GM19438 (cell line): ENCODE results near the gene TNFAIP3.
A peak's percentile ranks its signal among the peaks of the same experiment; 100 is the strongest.
"Not testable (repeated sequence)": the region's sequence is repeated elsewhere in the genome, so short reads cannot be mapped to it uniquely, and the experiment has no call there.

Source experiments
- ATAC-seq: cut with Tn5 transposase; IDR thresholded peaks from one replicate; pipeline ENCODE4 v1.9.1; 2021; ENCODE audit warnings: low read depth; ENCODE audit not compliant: unreplicated experiment

Gene TNFAIP3

GRCh38 chr6:137866914-137867684 is at the start of gene TNFAIP3:
TNFAIP3 (plus strand) TSS chr6:137867259; CDS start chr6:137871228, 3,969 bp downstream.
- ATAC-seq = peak; percentile 65

- ATAC-seq = no peak
These were observed 48.6 kb upstream of the TNFAIP3 start for GRCh38 chr6:137818440-137818839.

GRCh38 chr6:137819740-137820139 is 47.3 kb upstream of the TNFAIP3 start:
- no peak for ATAC-seq

GRCh38 chr6:137820425-137820824 is 46.6 kb upstream of the TNFAIP3 start:
- no peak for ATAC-seq

GRCh38 chr6:137820952-137821351 is 46.1 kb upstream of the TNFAIP3 start:
- no peak for ATAC-seq

GRCh38 chr6:137821491-137821890 is 45.6 kb upstream of the TNFAIP3 start:
- ATAC-seq = no peak

- no peak for ATAC-seq
These were observed 43.1 kb upstream of the TNFAIP3 start for GRCh38 chr6:137823826-137824555.

GRCh38 chr6:137824556-137824879 is 42.5 kb upstream of the TNFAIP3 start:
- ATAC-seq = no peak

- ATAC-seq = no peak
These were observed 42.2 kb upstream of the TNFAIP3 start for GRCh38 chr6:137824896-137825295.

- ATAC-seq = no peak
These were observed 39.6 kb upstream of the TNFAIP3 start for GRCh38 chr6:137827411-137827940.

- ATAC-seq = no peak
These were observed 38.9 kb upstream of the TNFAIP3 start for GRCh38 chr6:137827977-137828810.

- ATAC-seq = no peak
These were observed 37.4 kb upstream of the TNFAIP3 start for GRCh38 chr6:137829641-137830083.

GRCh38 chr6:137830511-137830911 is 36.5 kb upstream of the TNFAIP3 start:
- no peak for ATAC-seq

- ATAC-seq = no peak
These were observed 34.9 kb upstream of the TNFAIP3 start for GRCh38 chr6:137832110-137832509.

GRCh38 chr6:137834508-137834907 is 32.6 kb upstream of the TNFAIP3 start:
- ATAC-seq = no peak

- ATAC-seq = no peak
These were observed 30.3 kb upstream of the TNFAIP3 start for GRCh38 chr6:137836788-137837187.

GRCh38 chr6:137838090-137838489 is 29.0 kb upstream of the TNFAIP3 start:
- not testable (repeated sequence) for ATAC-seq

- ATAC-seq = not testable (repeated sequence)
These were observed 28.5 kb upstream of the TNFAIP3 start for GRCh38 chr6:137838597-137838996.

- no peak for ATAC-seq
These were observed 28.0 kb upstream of the TNFAIP3 start for GRCh38 chr6:137839076-137839475.

GRCh38 chr6:137840252-137840651 is 26.8 kb upstream of the TNFAIP3 start:
- no peak for ATAC-seq

GRCh38 chr6:137843211-137843610 is 23.8 kb upstream of the TNFAIP3 start:
- no peak for ATAC-seq
